WTC11 (cell line): ENCODE measurements around the gene SYNGAP1.

Source experiments
- ESRRA ChIP-seq: sonication (generic); formaldehyde crosslinking; IDR thresholded peaks from 2 replicates; pipeline ENCODE4 v1.8.1; 2022; ENCODE audit warnings: mild to moderate bottlenecking, missing genetic modification reagents, borderline replicate concordance
- MXD4 ChIP-seq: fragments of 250-450 bp; sonication (Bioruptor Pico); IDR thresholded peaks from 2 replicates; pipeline ENCODE4 v1.8.0; 2021; ENCODE audit warnings: mild to moderate bottlenecking, moderate library complexity, borderline replicate concordance
- NFATC4 ChIP-seq: fragments of 250-450 bp; sonication (Bioruptor Pico); IDR thresholded peaks from 2 replicates; pipeline ENCODE4 v1.9.0; 2021; ENCODE audit warnings: mild to moderate bottlenecking
- RORB ChIP-seq: fragments of 250-450 bp; sonication (Bioruptor Pico); IDR thresholded peaks from 2 replicates; pipeline ENCODE4 v1.9.0; 2021; ENCODE audit warnings: mild to moderate bottlenecking
- ZNF263 ChIP-seq: sonication (generic); formaldehyde crosslinking; IDR thresholded peaks from 2 replicates; pipeline ENCODE4 v1.8.1; 2022; ENCODE audit warnings: low read depth, mild to moderate bottlenecking, moderate library complexity, missing genetic modification reagents
- TF ChIP-seq, protein P1 (sequence below): sonication (generic); formaldehyde crosslinking; IDR thresholded peaks from 2 replicates; pipeline ENCODE4 v1.8.0; 2022; ENCODE audit warnings: mild to moderate bottlenecking, missing genetic modification reagents
- TF ChIP-seq, protein P2 (sequence below): fragments of 200-600 bp; IDR thresholded peaks from 2 replicates; pipeline ENCODE4 v1.8.0; 2022; ENCODE audit warnings: antibody characterized with exemption
- TF ChIP-seq, protein P3 (sequence below): fragments of 250-450 bp; sonication (Bioruptor Pico); IDR thresholded peaks from 2 replicates; pipeline ENCODE4 v2.1.2; 2022; ENCODE audit warnings: mild to moderate bottlenecking, moderate library complexity

DNA sequence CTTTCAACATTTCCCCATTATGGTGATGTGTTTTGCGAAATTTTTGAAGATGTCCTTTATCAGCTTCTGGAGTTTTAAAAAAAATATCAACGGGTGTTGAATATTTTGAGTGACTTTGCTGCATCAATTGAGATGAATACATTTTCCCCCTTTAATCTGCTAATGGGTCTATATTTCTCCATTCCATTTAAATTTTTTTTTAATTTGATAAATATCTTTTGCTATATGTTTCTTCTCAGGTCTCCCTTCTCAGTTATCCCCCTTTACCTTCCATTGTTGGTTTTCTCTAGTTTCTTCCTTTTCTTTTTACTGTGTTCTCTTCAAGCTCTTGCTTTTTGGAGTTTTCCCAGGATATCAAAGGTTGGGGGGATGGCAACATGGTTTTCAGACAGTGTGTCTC, 29.7 kb upstream of the SYNGAP1 start:
- TF ChIP-seq ESRRA (no peak), NFATC4 (CRISPR knock-in tag) (no peak), MXD4 (no peak), ZNF263 (no peak), RORB (CRISPR knock-in tag) (no peak)
- TF ChIP-seq, protein P1, sequence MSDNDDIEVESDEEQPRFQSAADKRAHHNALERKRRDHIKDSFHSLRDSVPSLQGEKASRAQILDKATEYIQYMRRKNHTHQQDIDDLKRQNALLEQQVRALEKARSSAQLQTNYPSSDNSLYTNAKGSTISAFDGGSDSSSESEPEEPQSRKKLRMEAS (CRISPR knock-in tag), result no peak
- TF ChIP-seq, protein P2, sequence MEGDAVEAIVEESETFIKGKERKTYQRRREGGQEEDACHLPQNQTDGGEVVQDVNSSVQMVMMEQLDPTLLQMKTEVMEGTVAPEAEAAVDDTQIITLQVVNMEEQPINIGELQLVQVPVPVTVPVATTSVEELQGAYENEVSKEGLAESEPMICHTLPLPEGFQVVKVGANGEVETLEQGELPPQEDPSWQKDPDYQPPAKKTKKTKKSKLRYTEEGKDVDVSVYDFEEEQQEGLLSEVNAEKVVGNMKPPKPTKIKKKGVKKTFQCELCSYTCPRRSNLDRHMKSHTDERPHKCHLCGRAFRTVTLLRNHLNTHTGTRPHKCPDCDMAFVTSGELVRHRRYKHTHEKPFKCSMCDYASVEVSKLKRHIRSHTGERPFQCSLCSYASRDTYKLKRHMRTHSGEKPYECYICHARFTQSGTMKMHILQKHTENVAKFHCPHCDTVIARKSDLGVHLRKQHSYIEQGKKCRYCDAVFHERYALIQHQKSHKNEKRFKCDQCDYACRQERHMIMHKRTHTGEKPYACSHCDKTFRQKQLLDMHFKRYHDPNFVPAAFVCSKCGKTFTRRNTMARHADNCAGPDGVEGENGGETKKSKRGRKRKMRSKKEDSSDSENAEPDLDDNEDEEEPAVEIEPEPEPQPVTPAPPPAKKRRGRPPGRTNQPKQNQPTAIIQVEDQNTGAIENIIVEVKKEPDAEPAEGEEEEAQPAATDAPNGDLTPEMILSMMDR, result no peak
- TF ChIP-seq, protein P3, sequence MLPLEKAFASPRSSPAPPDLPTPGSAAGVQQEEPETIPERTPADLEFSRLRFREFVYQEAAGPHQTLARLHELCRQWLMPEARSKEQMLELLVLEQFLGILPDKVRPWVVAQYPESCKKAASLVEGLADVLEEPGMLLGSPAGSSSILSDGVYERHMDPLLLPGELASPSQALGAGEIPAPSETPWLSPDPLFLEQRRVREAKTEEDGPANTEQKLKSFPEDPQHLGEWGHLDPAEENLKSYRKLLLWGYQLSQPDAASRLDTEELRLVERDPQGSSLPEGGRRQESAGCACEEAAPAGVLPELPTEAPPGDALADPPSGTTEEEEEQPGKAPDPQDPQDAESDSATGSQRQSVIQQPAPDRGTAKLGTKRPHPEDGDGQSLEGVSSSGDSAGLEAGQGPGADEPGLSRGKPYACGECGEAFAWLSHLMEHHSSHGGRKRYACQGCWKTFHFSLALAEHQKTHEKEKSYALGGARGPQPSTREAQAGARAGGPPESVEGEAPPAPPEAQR (CRISPR knock-in tag), result no peak
